ENCODE measurements around the gene MSANTD3.

- TF ChIP-seq SIN3A (IDR thresholded peaks at IDR 0.05; ENCODE audit: borderline replicate concordance, insufficient read depth, low read length) = no peak
- TF ChIP-seq, protein P1, sequence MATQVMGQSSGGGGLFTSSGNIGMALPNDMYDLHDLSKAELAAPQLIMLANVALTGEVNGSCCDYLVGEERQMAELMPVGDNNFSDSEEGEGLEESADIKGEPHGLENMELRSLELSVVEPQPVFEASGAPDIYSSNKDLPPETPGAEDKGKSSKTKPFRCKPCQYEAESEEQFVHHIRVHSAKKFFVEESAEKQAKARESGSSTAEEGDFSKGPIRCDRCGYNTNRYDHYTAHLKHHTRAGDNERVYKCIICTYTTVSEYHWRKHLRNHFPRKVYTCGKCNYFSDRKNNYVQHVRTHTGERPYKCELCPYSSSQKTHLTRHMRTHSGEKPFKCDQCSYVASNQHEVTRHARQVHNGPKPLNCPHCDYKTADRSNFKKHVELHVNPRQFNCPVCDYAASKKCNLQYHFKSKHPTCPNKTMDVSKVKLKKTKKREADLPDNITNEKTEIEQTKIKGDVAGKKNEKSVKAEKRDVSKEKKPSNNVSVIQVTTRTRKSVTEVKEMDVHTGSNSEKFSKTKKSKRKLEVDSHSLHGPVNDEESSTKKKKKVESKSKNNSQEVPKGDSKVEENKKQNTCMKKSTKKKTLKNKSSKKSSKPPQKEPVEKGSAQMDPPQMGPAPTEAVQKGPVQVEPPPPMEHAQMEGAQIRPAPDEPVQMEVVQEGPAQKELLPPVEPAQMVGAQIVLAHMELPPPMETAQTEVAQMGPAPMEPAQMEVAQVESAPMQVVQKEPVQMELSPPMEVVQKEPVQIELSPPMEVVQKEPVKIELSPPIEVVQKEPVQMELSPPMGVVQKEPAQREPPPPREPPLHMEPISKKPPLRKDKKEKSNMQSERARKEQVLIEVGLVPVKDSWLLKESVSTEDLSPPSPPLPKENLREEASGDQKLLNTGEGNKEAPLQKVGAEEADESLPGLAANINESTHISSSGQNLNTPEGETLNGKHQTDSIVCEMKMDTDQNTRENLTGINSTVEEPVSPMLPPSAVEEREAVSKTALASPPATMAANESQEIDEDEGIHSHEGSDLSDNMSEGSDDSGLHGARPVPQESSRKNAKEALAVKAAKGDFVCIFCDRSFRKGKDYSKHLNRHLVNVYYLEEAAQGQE (IDR thresholded peaks at IDR 0.05; ENCODE audit: insufficient read depth in 1 of 2, low read depth in 2 of 2, low read length in 2 of 2) = no peak
- TF ChIP-seq POLR2AphosphoS5 (IDR thresholded peaks at IDR 0.05; ENCODE audit: low read depth, low read length) = no peak
- no peak for TF ChIP-seq FOXP2 (optimal IDR thresholded peaks at IDR 0.05; ENCODE audit: borderline replicate concordance, extremely low read depth, extremely low read length, insufficient read depth)
Observed at GRCh38 chr9:100409176-100409556, 17.8 kb upstream of the MSANTD3 start.

Data from PFSK-1 (cell line).